HepG2 (cell line): ENCODE data around the gene MTFR1L.

ENCODE experiments used
- CCAR2 ChIP-seq: fragments of 200-400 bp; formaldehyde crosslinking; optimal IDR thresholded peaks from 2 replicates; pipeline ENCODE3; 2018; ENCODE audit warnings: low read depth, mild to moderate bottlenecking, low read length, moderate library complexity
- ETV6 ChIP-seq: sonication (generic); formaldehyde crosslinking; conservative IDR thresholded peaks from 2 replicates; pipeline ENCODE4 v1.4.0; 2020; ENCODE audit warnings: missing genetic modification reagents
- FIP1L1 ChIP-seq: fragments of 200-400 bp; formaldehyde crosslinking; IDR thresholded peaks from 2 replicates; pipeline ENCODE4 v1.6.1; 2018; ENCODE audit warnings: low read depth, mild to moderate bottlenecking, low read length, moderate library complexity, borderline replicate concordance; ENCODE audit not compliant: insufficient read depth
- MAFK ChIP-seq, 2 experiments: IDR thresholded peaks in 1 of 2; conservative IDR thresholded peaks in 1 of 2; 2 replicates each; pipeline ENCODE4 v1.6.1; 2011; ENCODE audit warnings: improper control_type of control experiment in 2 of 2, low read length in 2 of 2
- REST ChIP-seq, 2 experiments: IDR thresholded peaks; 2 replicates each; pipeline ENCODE4 v1.6.1; 2011 to 2012; ENCODE audit warnings: low read length in 2 of 2, borderline replicate concordance in 1 of 2, low read depth in 1 of 2, mild to moderate bottlenecking in 1 of 2, moderate library complexity in 1 of 2
- UBTF ChIP-seq: sonication (generic); formaldehyde crosslinking; IDR thresholded peaks from 2 replicates; pipeline ENCODE4 v1.4.0; 2020; ENCODE audit warnings: mild to moderate bottlenecking, missing genetic modification reagents
- ZBTB33 ChIP-seq: sonication (generic); formaldehyde crosslinking; IDR thresholded peaks from 2 replicates; pipeline ENCODE4 v1.4.0; 2020; ENCODE audit warnings: missing genetic modification reagents
- ZNF704 ChIP-seq: sonication (generic); formaldehyde crosslinking; IDR thresholded peaks from 2 replicates; pipeline ENCODE4 v1.8.1; 2023; ENCODE audit warnings: mild to moderate bottlenecking, inconsistent platforms, moderate library complexity, missing genetic modification reagents, borderline replicate concordance

GRCh38 chr1:25814549-25815087 lies 5.1 kb upstream of the MTFR1L start:
- TF ChIP-seq ZNF704 (CRISPR knock-in tag) (no peak), REST (IDR thresholded peaks at IDR 0.05; ENCODE audit: borderline replicate concordance in 1 of 2, low read depth in 1 of 2, low read length in 2 of 2) (no peak), MAFK (conservative IDR thresholded peaks at IDR 0.05 in 1 of 2, IDR thresholded peaks at IDR 0.05 in 1 of 2; ENCODE audit: low read length in 2 of 2) (no peak), ETV6 (CRISPR knock-in tag) (no peak), UBTF (CRISPR knock-in tag) (no peak), FIP1L1 (no peak), CCAR2 (no peak), ZBTB33 (CRISPR knock-in tag) (no peak)
